NCI-H2196 (cell line): ENCODE data around the gene MMD.

ENCODE experiments used
- DNase-seq: peaks from one replicate; lab custom pipeline; 2025; ENCODE audit not compliant: unreplicated experiment; lab: John Stamatoyannopoulos, UW

MMD gene

GRCh38 chr17:55354010-55354409 is 67.6 kb downstream of the MMD start:
- DNase-seq, result no peak

- DNase-seq, result no peak
Observed at GRCh38 chr17:55351226-55351625, 70.4 kb downstream of the MMD start.

GRCh38 chr17:55350825-55351205 is 70.8 kb downstream of the MMD start:
- no peak for DNase-seq

GRCh38 chr17:55348749-55349354 is 72.8 kb downstream of the MMD start:
- peak; percentile 65 for DNase-seq

GRCh38 chr17:55347341-55347740 is 74.3 kb downstream of the MMD start:
- DNase-seq, result no peak

GRCh38 chr17:55346658-55347057 is 75.0 kb downstream of the MMD start:
- no peak for DNase-seq

- no peak for DNase-seq
Observed at GRCh38 chr17:55345132-55345531, 76.5 kb downstream of the MMD start.

- no peak for DNase-seq
Observed at GRCh38 chr17:55344514-55344997, 77.1 kb downstream of the MMD start.

GRCh38 chr17:55343900-55344513 is 77.6 kb downstream of the MMD start:
- DNase-seq, result no peak

GRCh38 chr17:55342800-55343585 is 78.6 kb downstream of the MMD start:
- DNase-seq, result no peak
